ENCODE results near the gene ARFIP1. TPM values are rescaled to one million over a fixed set of nuclear protein-coding genes. Genes with fewer than 3 reads are reported as not detected.

Gene ARFIP1
- total and polyA plus RNA-seq, 9 of the 15 experiments (the other 6 are each of a cell fraction or from before 2014, with no cell fraction given): 14.1 to 25.1 (median 20.9) TPM

GRCh38 chr4:152945639-152946038 is 165.9 kb downstream of the ARFIP1 start (continued):
- no peak for TF ChIP-seq ZNF407 (IDR thresholded peaks at IDR 0.05; ENCODE audit: low read depth)
- TF ChIP-seq BCL6 (CRISPR knock-in tag; IDR thresholded peaks at IDR 0.05): no peak

GRCh38 chr4:152946446-152946845 is 166.7 kb downstream of the ARFIP1 start:
- no peak overlapping the region for H3K27ac ChIP-seq (ENCODE audit: extremely low read depth, low read depth, low read length)
- 7% methylated on average over 4 of the region's 4 CpGs for WGBS (ENCODE audit: insufficient coverage, low coverage, missing lambda C conversion rate)
- H3K4me3 ChIP-seq: no peak overlapping the region
- FAIRE-seq (no peak), ATAC-seq (no peak), DNase-seq (ENCODE audit: extremely low read depth in 1 of 4, low spot score in 3 of 4) (no peak)
- in situ Hi-C loops (cut with MboI): no loop called here
- H3K9me1 ChIP-seq (ENCODE audit: control insufficient read depth, insufficient read depth, low read length): no peaks in the 10 kb centered on the region
- H4K20me1 ChIP-seq (replicated peaks; ENCODE audit: control insufficient read depth, insufficient read depth, low read length): peaks cover 4% of the 10 kb centered on the region; the same call in 1 of the 2 replicates
- no peaks in the 10 kb centered on the region for H3K36me3 ChIP-seq (ENCODE audit: control insufficient read depth, insufficient read depth, low read length)
- CTCF ChIA-PET (ENCODE audit: low intra/inter-chr PET ratio): no interaction called here
- no peaks in the 10 kb centered on the region for H3K9me3 ChIP-seq (replicated peaks; ENCODE audit: control insufficient read depth, insufficient read depth, low read depth, low read length)
- H3K4me1 ChIP-seq (replicated peaks in 1 of 2; ENCODE audit: control insufficient read depth in 2 of 2, insufficient read depth in 2 of 2, low read length in 2 of 2): peaks cover 0 to 3% of the 10 kb centered on the region in 2 experiments; a peak in 2 of 5 replicates
- intact Hi-C loops (cut with micrococcal nuclease): no loop called here
- H2AFZ ChIP-seq (ENCODE audit: low read depth, low read length): no peak overlapping the region
- POLR2A ChIA-PET: no interaction called here
- no peak overlapping the region for H3K4me2 ChIP-seq (ENCODE audit: insufficient read depth, low read length)
- H3K79me2 ChIP-seq (ENCODE audit: control insufficient read depth, insufficient read depth, low read length): no peaks in the 10 kb centered on the region
- H3K9ac ChIP-seq (ENCODE audit: insufficient read depth in 1 of 2, low read depth in 2 of 2, low read length in 2 of 2): no peak overlapping the region
- no TSS peak for BruUV-seq (replicated peaks)
- peaks cover 7 to 19% of the 10 kb centered on the region in 2 experiments for H3K27me3 ChIP-seq (ENCODE audit: control insufficient read depth in 2 of 2, insufficient read depth in 2 of 2, low read length in 2 of 2)
- no peak for TF ChIP-seq SLC30A9 (CRISPR knock-in tag; IDR thresholded peaks at IDR 0.05)
- TF ChIP-seq NCOA4 (IDR thresholded peaks at IDR 0.05; ENCODE audit: partially characterized antibody): no peak
- no peak for TF ChIP-seq THRB (CRISPR knock-in tag; conservative IDR thresholded peaks at IDR 0.05)
- TF ChIP-seq THAP12 (CRISPR knock-in tag; IDR thresholded peaks at IDR 0.05): no peak
- no peak for TF ChIP-seq MTF1 (CRISPR knock-in tag; IDR thresholded peaks at IDR 0.05; ENCODE audit: borderline replicate concordance)
- TF ChIP-seq FOXJ2 (tag; IDR thresholded peaks at IDR 0.05): no peak
- TF ChIP-seq PPARD (CRISPR knock-in tag; IDR thresholded peaks at IDR 0.05): no peak
